ENCODE measurements around the gene TOX3. TPM values are rescaled to one million over a fixed set of nuclear protein-coding genes. Genes with fewer than 3 reads are reported as not detected.

The TOX3 gene
- total RNA-seq, 1 experiment from 2014 or later: not detected

DNA sequence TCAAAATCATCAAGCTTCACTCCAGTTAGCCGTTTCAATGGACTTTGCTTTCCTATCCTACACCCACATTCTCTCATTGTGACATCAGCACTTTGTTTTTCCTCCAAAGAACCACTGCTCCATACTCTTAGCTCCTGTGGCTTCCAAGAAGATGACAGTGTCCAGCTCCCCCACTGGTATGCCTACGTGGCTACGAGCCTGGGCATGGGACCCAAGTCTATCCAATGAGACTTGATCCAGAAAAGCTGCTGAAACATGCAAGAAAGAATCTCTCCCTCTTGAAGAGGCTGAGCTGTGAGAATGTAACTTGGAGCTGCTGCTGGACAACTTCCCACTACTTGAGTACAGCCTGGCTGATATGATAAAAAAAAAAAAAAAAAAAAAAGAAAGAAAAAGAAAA is 9.4 kb downstream of the TOX3 start:
- no peak for DNase-seq (ENCODE audit: low read depth)

DNA sequence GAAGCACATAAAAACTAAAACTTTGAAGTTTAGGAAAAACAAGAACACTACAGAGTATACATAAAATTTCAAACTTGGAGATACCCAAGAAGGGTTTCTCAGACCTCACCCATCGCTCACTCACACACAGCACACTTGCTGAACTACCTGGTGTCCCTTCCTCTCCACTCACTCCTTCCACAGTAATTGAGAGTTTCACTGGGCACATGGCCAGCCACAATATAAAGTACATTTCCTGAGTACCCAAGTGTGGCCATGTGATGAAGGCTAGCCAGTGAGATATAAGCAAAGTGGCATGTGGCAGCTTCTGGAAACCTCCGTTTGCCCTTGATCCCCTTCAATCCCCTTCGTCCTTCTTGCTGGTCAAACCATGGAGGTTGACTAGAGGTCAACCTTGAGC is 11.9 kb downstream of the TOX3 start:
- no peak for DNase-seq (ENCODE audit: low read depth)

- DNase-seq (ENCODE audit: low read depth): no peak
These were observed 13.6 kb downstream of the TOX3 start for GRCh38 chr16:52533296-52533695.

GRCh38 chr16:52532384-52532783 is 14.6 kb downstream of the TOX3 start:
- DNase-seq (ENCODE audit: low read depth): no peak

GRCh38 chr16:52529226-52529625 is 17.7 kb downstream of the TOX3 start:
- DNase-seq (ENCODE audit: low read depth): no peak

- no peak for DNase-seq (ENCODE audit: low read depth)
These were observed 18.4 kb downstream of the TOX3 start for GRCh38 chr16:52528393-52529065.

GRCh38 chr16:52526830-52527229 is 20.1 kb downstream of the TOX3 start:
- no peak for DNase-seq (ENCODE audit: low read depth)

- no peak for DNase-seq (ENCODE audit: low read depth)
These were observed 20.7 kb downstream of the TOX3 start for GRCh38 chr16:52526116-52526828.

GRCh38 chr16:52521570-52521969 is 25.4 kb downstream of the TOX3 start:
- DNase-seq (ENCODE audit: low read depth): no peak

DNA sequence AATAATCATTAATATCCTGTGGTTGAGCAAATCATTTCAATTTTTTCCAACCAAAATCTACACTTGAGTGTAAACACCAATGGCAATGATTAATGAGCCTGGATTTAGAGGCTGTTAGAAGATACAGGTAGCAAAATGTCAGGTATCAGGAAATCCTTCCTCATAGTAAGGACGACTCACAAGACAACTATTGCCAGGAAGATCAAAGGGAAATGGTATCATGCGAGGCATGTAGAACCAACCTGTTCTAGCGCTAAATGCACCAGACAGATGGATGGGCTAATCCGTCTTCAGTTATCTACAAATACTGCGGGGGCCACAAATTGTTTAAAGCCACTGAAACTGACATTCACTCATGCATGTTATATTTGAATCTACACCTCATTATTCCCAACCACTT is 28.1 kb downstream of the TOX3 start:
- DNase-seq (ENCODE audit: low read depth): no peak

DNA sequence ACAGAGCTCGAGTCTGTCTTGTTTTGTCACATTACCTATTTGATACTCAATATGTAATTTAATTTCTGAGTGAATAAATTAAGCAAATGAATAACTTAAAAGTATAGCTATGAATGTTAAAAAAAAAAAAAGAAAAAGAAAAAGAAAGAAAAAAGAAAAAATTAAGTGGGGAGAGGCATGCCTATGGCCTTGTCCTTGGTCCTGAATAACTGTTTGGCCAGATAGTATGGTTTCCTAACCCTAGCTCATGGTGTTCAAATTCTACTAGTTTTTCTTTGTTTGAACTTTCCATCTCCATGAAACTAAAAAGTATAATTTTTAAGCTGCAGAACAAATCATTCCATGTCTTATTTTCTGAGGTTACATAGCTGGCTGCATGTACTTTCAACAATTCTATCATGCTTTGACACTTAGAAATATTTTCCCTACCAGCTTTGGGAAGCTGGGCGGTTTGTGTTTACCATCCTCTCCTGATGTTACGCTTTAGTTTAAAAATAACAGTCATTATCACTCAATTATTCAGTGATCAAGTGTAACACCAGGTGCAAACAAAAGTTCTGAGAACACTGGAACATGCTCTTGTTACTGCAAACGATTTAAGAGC is 31.8 kb downstream of the TOX3 start:
- no peak for DNase-seq (ENCODE audit: low read depth)

DNA sequence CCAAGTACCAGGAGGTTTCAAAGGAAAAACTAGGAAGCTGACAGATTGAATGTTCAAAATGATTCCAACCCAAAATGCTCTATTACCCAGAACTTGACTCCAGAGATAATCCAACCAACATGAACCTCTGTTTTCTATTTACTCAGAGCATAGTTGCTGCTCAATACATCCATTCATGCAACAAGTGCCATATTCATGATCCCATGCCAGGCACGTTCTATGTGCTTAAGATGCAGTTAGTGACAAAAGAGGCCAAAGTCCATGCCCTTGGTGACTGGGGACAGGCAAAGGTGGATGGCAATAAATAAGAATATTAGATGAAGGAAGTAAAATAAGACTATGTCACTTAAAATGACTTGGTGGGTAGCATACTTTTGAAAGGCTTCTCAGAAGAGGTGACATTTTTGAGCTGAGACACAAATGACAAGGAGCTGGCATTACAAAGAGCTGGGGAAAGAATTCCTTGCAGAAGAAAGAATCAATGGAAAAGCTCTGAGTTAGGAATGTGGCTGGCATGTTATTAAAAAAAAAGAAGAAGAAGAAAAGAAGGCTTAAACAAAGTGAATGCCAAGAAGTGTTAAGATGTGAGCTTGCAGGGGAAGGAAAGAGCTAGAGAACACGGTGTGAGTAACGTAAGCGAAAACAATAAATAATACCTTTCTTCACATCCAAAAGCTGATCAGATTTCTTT is 34.5 kb downstream of the TOX3 start:
- DNase-seq (ENCODE audit: low read depth): no peak

DNA sequence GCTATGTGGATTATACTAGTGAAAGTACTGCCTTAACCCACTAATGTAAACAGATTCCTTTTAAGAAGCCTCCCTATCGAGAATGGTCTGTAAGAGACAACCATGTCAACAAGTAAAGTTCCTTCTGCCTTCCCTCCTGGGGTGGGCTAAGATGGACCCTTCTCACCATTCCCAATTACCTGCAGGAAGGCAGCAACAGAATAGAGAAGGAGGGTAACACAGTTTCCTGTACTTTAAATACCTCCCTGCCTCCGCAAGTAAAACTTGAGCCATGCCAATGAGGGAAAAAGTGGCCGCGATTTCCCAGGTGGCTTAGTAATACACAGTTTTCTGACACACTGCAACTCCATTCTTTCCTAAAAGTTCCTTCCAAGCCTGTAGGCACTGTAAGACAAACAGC is 45.2 kb downstream of the TOX3 start:
- no peak for DNase-seq (ENCODE audit: low read depth)

- no peak for DNase-seq (ENCODE audit: low read depth)
These were observed 46.0 kb downstream of the TOX3 start for GRCh38 chr16:52500963-52501362.

GRCh38 chr16:52499060-52499440 is 47.9 kb downstream of the TOX3 start:
- DNase-seq (ENCODE audit: low read depth): no peak

DNA sequence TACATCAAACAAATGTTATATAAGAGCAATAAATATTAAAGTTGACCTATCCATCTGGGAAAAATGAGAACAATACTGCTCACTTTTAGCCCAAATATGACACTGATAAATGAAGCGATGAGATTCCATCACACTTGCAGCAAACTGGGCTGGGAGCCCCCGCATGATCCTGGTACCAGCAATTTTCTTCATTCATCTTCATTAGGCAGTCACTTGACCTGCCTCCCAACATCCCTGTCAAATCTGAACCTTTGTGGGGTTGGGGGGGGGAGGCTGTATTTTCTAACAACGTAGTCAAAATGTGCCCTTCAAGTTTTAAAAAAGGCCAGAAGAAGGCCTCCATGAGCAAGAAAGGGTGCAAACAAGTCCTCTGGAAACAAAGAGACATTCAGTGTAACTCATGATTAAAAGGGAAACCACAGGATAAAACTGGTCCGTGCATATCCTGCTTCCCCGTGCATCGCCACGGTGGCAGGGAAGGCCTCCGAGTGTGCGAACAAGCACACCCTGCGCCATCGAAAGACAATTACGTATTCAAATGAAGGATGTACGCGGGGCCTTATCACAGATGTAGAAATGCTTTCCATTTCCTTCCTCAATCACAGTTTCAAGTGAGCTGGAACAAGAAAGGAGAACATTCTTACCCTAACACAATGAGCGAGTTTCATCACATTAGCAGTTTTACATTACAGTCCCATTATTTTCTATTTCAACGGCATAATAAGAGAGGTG is 48.4 kb downstream of the TOX3 start:
- no peak for DNase-seq (ENCODE audit: low read depth)

DNA sequence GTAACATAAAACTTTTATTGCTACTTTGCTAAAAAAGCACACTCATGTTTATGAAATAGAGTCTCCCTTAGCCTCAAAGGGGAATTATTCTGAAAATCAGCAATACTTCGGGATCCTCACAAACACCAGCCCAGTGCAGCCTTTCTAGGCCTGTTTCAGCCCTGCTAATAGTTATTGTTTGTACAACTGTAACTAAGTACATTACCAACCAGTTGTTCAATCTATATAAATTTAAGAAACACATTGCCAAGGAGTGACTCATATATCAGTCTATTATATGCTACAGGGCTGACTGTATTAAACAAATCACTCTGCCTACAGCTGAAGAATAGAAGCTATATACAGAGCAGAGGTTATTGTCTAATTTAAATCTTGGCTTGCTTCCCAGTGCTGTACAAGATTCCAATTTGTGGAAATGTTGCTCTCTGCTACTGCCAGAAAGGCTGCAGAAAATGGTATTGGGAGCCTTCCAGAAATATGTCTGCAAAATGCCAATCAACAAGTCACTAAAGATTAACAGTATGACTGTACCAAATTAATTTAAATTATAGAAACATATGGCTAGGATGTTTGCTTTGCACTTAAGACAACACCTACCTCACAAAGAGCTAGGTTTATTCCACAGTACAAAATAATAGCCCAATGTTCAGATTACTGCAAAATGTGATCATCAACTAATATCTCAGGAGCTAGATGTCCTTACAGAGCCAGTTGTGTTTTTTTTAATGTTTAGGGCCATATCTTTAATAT is 49.7 kb downstream of the TOX3 start:
- DNase-seq (ENCODE audit: low read depth): no peak

GRCh38 chr16:52496051-52496876 is 50.7 kb downstream of the TOX3 start:
- no peak for DNase-seq (ENCODE audit: low read depth)

- DNase-seq (ENCODE audit: low read depth): no peak
These were observed 52.3 kb downstream of the TOX3 start for GRCh38 chr16:52494621-52495020.

GRCh38 chr16:52494145-52494544 is 52.8 kb downstream of the TOX3 start:
- DNase-seq (ENCODE audit: low read depth): no peak
